H1 (cell line): ENCODE measurements around the gene BASP1. TPM values are rescaled to one million over a fixed set of nuclear protein-coding genes. Genes with fewer than 3 reads are reported as not detected.

Experiments used
- polyA plus RNA-seq, 7 experiments: library from polyadenylated mRNA; depleted of rRNA in 3 of 7; stranded (reverse) in 5 of 7; unstranded in 2 of 7; fragments of >200 nt in 5 of 7; fragments of 200-250 nt in 2 of 7; gene quantifications; 1 replicate in 5 of 7; 2 replicates in 1 of 7; 4 replicates in 1 of 7; pipeline versions ENCODE4 v1.2.1 to v1.2.3, GENCODE V29; 2011 to 2013; ENCODE audit warnings: missing spikeins in 2 of 7, mixed read lengths in 2 of 7
- small RNA-seq: library from polyadenylated mRNA; stranded (forward); fragments of <200 nt; extraction: miRNeasy Mini kit (QIAGEN cat#:217004); gene quantifications from one replicate; pipeline ENCODE3, GENCODE V24; 2013; ENCODE audit not compliant: insufficient read depth
- total RNA-seq: library from RNA; stranded (reverse); fragmentation: NEBNext Ultra II Directional; extraction: Animal tissue kit (Norgen Biotek cat#: 25700); gene quantifications from 2 replicates; pipeline ENCODE4 v1.2.1, GENCODE V29; 2021

BASP1 gene
- total and polyA plus RNA-seq, 2 of the 8 experiments (the other 6 are each of a cell fraction or from before 2014, with no cell fraction given), result 95.2 to 104 TPM

Small RNA genes lying within 50 kb of the gene (small RNA-seq; reads per million reads assigned to genes)
- gene RNU6-1003P, result not detected
